ENCODE measurements around the gene NMRK1.
A peak's percentile ranks its signal among the peaks of the same experiment; 100 is the strongest.

NMRK1 gene

DNA sequence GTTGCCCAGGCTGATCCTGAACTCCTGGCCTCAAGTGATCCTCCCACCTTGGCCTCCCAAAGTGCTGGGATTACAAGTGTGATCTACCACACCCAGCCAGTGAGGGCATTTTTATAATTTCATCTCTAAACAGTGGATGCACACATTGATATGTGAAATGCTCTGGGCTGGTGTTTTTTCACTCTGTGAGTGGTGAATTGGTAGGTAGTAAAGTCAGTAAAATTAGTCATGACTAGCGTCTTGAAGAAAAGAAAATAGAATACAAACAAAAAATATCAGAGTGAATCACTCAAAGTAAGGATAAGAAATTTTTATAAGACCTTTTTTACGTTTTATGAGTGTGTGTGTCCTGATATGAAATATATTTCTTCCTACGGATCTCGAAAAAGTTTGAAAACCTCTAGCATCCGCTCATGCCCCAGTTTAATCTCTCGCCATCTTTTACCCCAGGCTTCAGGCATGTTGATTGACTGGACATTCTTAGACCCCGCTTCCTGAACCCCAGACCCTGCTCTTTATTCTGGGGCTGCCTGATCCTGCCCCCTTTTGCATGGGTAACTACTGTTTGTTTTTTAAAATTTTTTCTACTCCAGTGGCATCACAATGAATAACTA, 14.3 kb upstream of the NMRK1 start:
- DNase-seq (ENCODE audit: low spot score): no peak

DNA sequence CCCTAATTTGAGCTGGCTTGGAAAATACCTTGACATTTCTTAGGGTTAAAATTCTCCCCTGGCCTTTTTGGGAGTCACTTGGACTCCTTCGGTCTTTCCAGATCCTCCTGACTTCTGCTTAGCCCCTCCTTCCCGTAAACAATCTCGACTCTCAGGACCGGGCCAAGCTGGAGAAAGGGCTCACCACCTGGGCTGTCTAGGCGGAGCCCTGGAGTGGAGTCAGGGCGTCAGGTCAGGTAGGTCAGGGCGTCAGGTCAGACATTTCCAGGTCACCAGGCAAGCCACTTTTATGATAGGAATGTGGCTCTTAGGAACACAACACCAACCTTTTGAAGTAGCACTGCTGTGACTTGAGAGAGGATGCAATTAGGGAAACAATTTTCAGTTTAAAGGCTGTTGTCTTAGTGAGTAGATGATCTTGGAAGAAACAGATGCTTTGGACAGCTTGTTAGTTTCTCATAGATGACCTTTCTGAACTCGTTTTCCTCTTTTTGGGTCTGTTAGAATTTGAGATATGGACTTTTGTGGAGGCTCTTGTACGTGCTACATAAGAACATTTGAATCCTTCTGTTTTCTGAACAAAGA, 13.1 kb upstream of the NMRK1 start:
- DNase-seq (ENCODE audit: low spot score): no peak

DNA sequence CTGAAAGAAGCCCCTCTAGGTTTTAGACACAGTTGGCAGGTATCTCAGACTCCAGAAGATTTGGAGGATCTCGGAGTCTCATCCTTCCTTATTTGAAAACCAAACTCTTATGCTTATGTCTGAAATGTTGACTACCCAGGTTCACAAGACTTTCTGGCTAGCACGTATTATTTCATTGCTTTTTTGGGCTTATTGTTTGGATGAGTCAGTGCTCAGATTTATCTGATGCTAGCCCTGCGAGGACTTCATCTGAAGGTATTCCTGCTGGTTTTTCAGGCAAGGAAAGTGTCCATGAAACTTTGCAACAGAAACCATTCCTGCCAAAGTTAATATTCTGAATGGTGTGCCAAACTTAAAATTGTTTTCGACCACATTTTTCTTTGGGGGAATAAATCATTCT, 8.8 kb upstream of the NMRK1 start:
- DNase-seq (ENCODE audit: low spot score): peak; percentile 13

- DNase-seq (ENCODE audit: low spot score): no peak
These were observed 4.8 kb upstream of the NMRK1 start for GRCh38 chr9:75092766-75093165.

DNA sequence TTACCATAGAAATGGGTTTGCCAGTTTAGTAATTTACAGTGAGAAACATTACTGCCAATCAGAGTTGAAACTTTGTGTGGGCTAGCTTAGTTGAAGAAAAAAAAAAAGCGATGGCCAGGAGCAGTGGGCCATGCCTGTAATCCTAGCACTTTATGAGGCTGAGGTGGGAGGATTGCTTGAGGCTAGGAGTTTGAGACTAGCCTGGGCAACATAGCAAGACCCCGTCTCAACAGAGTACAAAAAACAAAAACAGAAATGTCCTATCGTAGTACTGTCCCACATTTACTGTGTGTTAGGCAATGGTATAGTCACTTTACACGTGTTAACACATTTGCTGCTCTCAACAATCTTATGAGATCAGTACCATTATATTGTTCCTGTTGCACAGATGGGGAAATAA, 2.6 kb upstream of the NMRK1 start:
- DNase-seq (ENCODE audit: low spot score): no peak

DNA sequence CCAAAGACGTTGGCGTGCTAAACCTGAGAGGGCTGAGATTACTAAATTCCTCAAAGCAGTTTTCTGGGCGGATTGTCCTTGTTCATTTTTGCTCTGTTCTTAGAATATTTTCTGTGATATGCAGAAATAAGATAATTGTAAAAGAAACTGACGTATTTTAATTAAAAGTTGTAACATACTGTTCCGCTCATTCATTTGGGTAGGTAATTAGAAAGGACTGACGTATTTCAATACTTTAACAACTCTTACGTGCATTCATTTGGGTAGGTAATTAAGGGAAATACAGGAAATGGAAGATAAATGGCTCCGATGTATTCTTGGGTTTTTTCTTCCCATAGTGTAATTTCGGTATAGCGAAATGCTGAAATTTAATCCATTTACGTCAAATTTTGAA, 1.4 kb upstream of the NMRK1 start:
- no peak for DNase-seq (ENCODE audit: low spot score)

- DNase-seq (ENCODE audit: low spot score): peak; percentile 74
These were observed 854 bp upstream of the NMRK1 start for GRCh38 chr9:75088646-75089372.

- peak; percentile 68 for DNase-seq (ENCODE audit: low spot score)
These were observed 599 bp downstream of the NMRK1 start for GRCh38 chr9:75087289-75087823.

- DNase-seq (ENCODE audit: low spot score): no peak
These were observed 1.2 kb downstream of the NMRK1 start for GRCh38 chr9:75086541-75087288.

DNA sequence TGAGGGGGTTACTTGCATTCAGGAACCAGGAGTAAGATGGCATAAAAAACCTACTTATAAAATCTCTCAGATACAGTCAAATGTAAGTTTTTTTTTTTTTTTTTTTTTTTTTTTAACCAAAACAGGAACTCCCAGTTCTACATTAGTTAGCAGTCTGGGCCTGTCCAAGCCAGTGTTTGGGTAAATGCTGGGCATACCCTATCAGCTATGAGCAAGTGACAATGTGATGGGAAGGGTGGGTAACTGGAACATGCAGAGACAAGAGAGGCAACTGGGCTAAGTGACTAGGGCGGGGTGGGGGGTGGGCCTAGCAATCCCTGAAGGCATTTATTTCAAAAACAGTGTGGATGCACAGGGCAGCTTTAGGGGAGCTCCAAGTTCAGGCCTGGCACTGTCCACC, 2.3 kb downstream of the NMRK1 start:
- no peak for DNase-seq (ENCODE audit: low spot score)

GRCh38 chr9:75084081-75084672, 3.8 kb downstream of the NMRK1 start:
- DNase-seq (ENCODE audit: low spot score): no peak

DNA sequence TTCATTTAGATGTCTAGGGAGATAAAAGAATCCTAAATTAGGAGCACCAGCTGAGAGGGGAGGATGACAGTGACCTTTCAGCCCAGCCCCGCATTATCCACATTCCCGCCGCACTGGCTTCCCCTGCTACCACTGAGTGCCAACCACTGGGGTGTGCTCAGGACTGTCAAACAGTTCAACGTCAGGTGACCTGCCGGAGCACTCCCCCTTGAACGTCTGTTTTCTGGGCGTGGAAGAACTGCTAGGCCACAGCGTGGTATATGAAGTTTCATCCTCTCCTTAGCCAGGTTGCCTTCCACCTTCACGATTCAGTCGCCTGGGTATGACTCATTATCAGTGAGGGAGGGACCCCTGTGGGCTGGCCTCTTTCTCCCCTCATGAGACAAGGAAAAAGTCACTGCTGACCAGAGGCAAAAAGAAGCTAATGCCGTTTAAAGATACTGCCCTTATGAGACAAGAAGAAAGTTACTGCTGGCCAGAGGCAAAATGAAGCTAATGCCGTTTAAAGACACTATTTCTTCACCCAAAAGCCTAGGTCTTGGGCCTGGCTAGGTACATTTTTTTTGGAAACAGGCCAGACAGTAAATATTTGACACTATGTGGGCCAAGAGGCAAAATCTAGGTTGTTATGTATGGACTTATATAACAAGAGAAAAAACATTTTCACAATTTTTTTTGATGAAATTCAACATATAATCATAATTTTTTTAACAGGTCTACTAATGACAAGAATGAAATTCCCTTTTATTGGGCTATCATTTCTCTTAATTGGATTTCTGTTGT, 4.6 kb downstream of the NMRK1 start:
- no peak for DNase-seq (ENCODE audit: low spot score)

DNA sequence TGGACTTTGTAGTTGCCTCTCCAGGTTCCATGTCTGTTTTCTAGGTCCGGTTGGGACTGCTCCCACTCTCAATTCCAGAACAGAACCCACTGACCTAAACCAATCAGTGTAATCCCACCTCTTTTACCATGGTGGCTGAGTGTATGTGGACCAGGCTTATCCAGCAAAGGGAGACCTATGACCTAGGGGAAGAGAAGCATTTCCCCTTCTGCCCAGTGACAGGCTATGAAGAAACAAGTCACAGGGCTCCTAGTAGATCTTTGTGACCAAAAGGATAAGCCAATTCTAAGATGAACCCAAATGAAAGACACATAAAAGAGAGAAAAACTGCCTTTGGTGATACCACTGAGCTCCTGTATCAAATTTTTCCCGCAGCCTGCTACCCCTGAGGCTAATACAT, 6.3 kb downstream of the NMRK1 start:
- DNase-seq (ENCODE audit: low spot score): no peak

- no peak for DNase-seq (ENCODE audit: low spot score)
These were observed 15.1 kb downstream of the NMRK1 start for GRCh38 chr9:75072895-75073294.

DNA sequence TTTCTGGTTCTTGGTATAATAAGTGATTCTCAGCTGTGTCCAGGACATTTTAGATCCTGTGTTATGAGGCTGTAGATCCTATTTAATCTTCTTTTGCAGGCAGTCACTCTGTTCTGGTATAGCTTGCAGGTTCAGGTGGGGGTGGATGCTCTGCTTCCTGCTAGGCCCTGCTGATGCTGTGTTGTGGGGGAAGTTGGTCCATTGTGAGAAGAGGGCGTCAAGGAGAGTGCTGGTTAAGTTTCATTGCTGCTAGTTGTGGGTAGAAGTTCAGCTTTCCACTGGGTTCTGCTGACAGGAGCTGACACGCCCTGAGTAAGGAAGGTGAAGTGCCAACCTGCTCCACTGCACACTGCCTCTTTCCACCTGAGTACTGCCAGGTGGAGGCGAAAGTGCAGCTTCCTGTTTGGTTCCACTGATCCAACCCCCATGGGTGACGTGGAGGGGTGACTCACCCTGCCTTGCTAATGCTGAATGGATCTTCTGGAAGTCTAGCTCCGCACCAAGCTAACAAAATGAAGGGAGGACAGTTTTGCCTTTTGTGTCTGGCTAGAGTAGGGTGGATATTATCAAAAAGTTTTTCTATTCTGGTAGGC, 16.3 kb downstream of the NMRK1 start:
- no peak for DNase-seq (ENCODE audit: low spot score)

GRCh38 chr9:75069171-75069570, 18.8 kb downstream of the NMRK1 start:
- no peak for DNase-seq (ENCODE audit: low spot score)

DNA sequence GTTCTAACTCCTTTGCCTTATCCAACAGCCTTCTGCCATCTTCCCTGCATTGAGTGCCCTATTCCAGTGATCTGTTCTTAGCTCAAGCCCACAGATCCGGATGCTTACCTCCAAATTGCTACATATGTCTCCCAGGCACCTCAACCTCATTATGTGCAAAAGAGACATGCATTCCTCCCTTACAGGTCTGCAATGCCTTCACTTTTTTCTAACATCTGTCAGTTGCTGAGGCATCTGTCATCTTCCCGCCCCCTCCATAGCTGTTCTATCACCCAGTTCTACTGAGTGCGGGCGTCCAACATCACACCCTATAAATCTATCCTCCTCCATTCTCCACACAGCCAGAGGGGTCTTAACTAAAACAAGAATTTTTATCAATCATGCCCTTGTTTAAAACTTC, 20.1 kb downstream of the NMRK1 start:
- DNase-seq (ENCODE audit: low spot score): no peak

DNA sequence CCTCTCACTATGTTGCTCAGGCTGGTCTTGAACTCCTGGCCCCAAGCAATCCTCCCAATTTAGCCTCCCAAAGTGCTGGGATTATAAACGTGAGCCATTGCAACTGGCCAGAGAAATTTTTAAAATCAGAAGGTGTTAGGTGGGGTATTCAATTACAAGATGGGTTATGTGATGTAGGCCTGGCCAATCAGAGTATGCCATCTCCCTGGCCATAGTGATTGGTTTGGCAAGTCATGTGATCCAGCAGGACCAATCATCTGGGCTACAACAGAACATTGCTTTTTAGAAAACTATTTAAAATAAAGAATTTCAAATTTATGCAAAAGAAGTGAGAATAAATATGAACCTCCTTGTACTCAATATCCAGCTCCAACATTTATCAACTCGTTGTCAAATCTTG, 22.4 kb downstream of the NMRK1 start:
- peak; percentile 13 for DNase-seq (ENCODE audit: low spot score)

DNA sequence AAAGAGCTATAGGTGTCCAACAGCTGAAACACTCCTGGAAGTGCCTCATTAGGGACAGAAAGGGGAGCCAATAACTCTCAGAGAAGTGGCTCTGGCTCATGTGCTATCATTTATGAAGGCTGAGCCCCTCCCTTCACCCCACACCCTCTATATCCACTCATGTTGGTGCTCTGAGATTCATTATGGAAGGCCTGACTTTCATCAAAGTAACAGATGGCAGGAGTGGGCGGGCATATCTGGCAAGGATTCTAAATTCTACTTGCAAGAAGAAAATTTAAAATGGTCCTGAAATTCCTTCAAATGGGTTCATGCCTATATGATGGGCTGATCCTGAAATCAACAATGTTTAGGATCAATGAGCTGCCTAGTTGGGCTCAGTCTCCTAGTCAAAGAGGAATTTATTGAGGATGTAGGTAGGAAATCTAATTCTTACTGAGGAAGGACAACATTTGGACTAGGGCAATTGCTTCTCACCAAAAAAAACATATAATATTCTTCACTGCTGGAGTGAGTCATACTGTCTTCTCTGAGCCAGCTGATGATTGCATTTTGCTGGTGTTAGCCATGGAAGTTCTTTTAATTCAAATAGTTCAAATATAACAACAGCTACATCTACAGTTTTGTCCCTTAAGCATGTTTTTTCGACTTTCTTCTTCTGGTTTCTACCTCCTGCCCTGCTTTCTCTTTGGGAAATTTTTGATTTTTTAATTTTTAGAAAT, 23.5 kb downstream of the NMRK1 start:
- peak; percentile 76 for DNase-seq (ENCODE audit: low spot score)

GRCh38 chr9:75063556-75064305, 24.2 kb downstream of the NMRK1 start:
- DNase-seq (ENCODE audit: low spot score): peak; percentile 20

Measured in GM03348 (cell line).